GM18502 (cell line): ENCODE measurements around the gene WDR47.
"Not testable (repeated sequence)": the region's sequence is repeated elsewhere in the genome, so short reads cannot be mapped to it uniquely, and the experiment has no call there.

ENCODE experiments used
- ATAC-seq: cut with Tn5 transposase; IDR thresholded peaks from one replicate; pipeline ENCODE4 v1.9.1; 2021; ENCODE audit warnings: mild to moderate bottlenecking; ENCODE audit not compliant: unreplicated experiment, poor library complexity

The WDR47 gene

GRCh38 chr1:108969346-108969745 lies 72.6 kb downstream of the WDR47 start:
- ATAC-seq, result no peak

GRCh38 chr1:108963052-108963686 lies 78.7 kb downstream of the WDR47 start, which contains the start of gene CLCC1:
Gene CLCC1, minus strand, starts transcription at chr1:108963484. Its CDS starts 13,047 bp downstream, at chr1:108950437.
- peak; percentile 95 for ATAC-seq

- peak; percentile 27 for ATAC-seq
Measured at GRCh38 chr1:108962681-108963051, 79.2 kb downstream of the WDR47 start.

DNA sequence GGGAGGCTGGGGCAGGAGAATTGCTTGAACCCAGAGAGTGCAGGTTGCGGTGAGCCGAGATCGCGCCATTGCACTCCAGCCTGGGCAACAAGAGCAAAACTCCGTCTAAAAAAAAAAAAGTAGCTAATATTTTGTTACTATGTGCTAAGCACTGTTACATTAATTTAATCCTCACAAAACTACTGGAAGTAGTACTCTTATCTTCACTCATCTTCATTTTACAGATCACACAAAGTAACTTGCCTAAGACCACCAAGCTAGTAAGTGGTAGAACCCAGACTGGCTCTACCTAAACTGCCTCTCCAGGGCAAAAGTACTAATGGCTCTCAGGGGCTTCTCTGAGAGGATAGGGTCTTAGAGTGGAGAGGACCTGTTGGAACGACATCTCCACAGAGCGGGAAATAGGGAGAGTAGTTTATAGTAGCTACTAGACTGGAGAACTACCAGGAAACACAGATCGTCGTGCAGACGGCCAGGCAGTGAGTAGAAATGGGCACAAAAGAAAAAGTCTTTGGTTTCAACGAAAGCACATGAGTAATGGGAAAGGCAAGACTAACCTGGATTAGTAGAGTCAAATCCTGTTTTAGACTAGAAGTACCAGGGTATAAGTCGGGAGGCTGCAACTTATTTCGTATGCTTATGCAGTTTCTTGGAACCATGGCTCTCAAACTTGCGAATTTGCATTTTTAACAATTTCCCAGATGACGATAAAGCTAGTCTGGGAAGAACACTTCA lies 80.0 kb downstream of the WDR47 start:
- ATAC-seq, result no peak

DNA sequence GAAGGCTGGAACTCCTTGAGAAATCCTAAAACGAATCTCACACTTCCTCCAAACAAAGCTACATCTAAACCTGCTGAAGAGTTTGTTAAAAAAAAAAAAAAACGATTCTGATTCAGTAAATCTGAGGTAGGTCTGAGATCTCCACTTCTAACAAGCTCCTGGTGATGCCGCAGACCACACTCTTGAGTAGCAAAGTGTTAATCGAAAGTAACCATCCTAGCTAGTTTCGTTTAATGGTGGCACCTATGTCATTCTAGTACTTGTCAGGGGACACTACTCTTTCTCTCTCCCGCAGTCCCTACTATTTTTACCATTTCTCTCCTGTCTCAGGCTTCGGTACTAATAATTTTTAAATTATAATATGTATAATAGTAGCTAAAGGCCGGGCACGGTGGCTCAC lies 80.7 kb downstream of the WDR47 start:
- ATAC-seq, result no peak

DNA sequence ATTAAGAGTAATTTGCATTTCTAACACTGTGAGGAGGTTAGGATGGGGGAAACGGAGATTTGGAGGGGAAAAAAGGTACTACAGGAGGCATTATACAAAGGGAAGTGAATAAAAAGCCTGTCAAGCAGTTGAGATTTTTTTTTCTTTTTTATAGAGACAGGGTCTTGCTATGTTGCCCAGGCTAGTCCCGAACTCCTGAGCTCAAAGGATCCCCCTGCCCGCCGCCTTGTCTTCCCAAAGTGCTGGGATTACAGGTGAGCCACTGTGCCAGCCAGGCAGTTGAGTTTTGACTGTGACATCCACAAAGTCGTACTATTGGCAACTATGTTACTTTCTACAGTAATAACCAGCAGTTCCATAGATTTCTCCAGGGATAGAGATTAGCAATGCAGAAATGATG lies 81.2 kb downstream of the WDR47 start:
- ATAC-seq, result no peak

- no peak for ATAC-seq
Measured at GRCh38 chr1:108957888-108958287, 84.0 kb downstream of the WDR47 start.

DNA sequence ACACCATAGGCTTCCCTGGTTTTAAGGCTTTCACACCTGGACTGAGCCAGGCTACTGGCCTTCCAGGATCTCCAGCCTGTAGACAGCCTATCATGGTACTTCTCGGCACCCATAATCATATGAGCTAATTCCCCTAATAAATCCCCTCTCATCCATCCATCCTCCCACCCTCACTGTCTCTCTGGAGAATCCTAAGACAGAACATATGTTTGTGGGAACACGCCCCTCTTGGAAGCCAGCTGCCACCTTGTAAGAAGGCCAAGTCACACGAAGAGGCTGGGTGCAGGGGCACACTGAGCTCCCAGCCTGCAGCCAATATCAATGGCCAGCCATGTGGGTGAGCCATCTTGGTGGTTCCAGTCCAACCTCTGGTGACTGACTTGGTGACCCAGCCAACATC lies 86.0 kb downstream of the WDR47 start:
- ATAC-seq, result no peak

- ATAC-seq, result no peak
Measured at GRCh38 chr1:108955111-108955510, 86.8 kb downstream of the WDR47 start.

GRCh38 chr1:108953452-108953851 lies 88.5 kb downstream of the WDR47 start:
- ATAC-seq, result no peak

DNA sequence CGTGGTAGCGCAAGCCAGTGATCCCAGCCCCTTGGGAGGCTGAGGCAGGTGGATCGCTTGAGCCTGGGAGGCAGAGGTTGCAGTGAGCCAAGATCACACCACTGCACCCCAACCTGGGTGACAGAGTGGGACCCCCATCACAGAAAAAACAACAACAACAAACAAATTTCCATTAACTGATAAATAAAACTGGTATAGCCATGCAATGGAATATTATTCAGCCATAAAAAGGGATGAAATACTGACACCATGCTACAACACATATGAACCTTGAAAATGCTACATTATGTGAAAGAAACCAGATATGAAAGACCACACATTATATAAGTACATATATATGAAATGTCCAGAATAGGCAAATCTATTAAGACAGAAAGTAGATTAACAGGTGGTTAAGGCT lies 90.7 kb downstream of the WDR47 start:
- no peak for ATAC-seq

GRCh38 chr1:108949044-108949443 lies 92.9 kb downstream of the WDR47 start:
- ATAC-seq, result no peak

- ATAC-seq, result no peak
Measured at GRCh38 chr1:108947871-108948525, 93.9 kb downstream of the WDR47 start.

DNA sequence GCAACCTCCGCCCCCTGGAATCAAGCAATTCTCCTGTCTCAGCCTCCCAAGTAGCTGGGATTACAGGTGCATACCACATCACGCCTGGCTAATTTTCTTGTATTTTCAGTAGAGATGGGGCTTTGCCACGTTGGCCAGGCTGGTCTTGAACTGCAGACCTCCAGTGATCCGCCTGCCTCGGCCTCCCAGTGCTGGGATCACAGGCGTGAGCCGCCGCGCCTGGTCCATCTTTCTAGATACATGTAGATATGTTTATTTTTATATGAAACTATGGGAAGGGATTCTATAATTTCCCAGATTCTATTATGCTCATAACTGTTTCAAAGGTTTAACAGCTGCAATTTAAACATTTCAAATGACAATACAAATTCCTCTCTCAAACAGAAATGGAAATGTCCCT lies 105.7 kb downstream of the WDR47 start:
- no peak for ATAC-seq

DNA sequence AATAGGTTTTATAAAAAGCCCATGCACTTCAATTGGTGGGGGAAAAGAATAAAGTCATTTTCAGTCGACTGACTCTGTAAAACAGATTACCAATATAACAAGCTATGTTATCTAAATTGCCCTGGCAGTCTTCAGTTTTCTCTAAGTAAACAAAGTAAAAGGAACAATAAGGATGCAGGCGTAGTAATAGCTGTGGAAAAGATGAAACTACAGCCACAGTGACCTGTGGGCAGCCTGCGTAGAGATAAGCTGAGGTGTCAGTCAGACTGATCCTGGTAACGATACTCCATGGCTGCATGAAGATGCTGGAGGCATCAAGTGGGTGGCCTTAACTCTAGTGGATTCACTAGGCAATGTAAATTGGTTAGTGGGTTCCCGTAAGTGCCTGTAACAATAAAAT lies 108.0 kb downstream of the WDR47 start:
- no peak for ATAC-seq

GRCh38 chr1:108927565-108927964 lies 114.3 kb downstream of the WDR47 start:
- ATAC-seq, result not testable (repeated sequence)

GRCh38 chr1:108925920-108926319 lies 116.0 kb downstream of the WDR47 start:
- ATAC-seq, result no peak
